ENCODE measurements around the gene TFR2. TPM values are rescaled to one million over a fixed set of nuclear protein-coding genes. Genes with fewer than 3 reads are reported as not detected.
"Not testable (repeated sequence)": the region's sequence is repeated elsewhere in the genome, so short reads cannot be mapped to it uniquely, and the experiment has no call there.

The TFR2 gene
- total and polyA plus RNA-seq, 9 donors, result 0.22 to 2.2 (median 0.81) TPM

DNA sequence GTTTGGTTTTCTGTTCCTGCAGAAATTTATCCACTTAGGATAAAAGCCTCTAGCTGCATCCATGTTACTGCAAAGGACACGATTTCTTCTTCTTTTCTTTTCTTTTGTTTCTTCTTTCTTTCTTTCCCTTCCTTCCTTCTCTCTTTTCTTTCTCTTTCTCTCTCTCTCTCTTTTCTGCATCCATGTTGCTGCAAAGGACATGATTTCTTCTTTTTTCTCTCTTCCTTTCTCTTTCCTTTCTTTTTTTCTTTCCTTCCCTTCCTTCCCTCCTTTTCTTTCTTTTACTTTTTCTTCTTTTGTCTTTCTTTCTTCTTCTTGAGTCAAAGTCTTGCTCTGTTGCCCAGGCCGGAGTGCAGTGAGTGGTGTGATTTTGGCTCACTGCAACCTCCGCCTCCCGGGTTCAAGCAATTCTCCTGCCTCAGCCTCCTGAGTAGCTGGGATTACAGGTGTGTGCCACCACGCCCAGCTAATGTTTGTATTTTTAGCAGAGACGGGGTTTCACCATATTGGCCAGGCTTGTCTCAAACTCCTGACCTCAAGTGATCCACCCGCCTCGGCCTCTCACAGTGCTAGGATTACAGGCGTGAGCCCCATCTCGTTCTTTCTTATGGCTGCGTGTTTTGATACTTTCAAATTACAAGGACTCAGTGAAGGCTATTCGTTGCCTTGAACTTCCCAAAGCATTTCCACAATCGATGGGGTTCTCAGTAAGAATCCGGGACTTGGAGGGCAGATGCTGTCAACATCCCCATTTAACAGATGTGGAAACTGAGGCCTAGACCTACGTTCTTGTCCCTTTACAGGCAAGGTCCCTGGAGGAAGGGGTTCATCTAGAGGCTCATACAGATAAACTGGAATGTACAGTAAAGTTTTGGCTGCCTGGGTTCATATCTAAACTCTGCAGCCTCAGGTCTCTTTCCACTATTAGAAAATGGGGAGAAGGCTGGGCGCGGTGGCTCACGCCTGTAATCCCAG, 30.3 kb upstream of the TFR2 start:
- H3K4me1 ChIP-seq (ENCODE audit: control insufficient read depth, insufficient read depth, low read length), result peaks cover 17% of the 10 kb centered on the region
- H3K4me3 ChIP-seq (ENCODE audit: low read length), result no peak overlapping the region
- no peak overlapping the region for H3K27ac ChIP-seq (ENCODE audit: low read length)
- peaks cover 4% of the 10 kb centered on the region for H3K36me3 ChIP-seq (ENCODE audit: control insufficient read depth, insufficient read depth, low read length)
- 89% methylated on average over 11 of the region's 18 CpGs for WGBS (ENCODE audit: insufficient coverage)
- DNase-seq, result no peak
- H3K9me3 ChIP-seq (replicated peaks; ENCODE audit: control insufficient read depth, low read depth, low read length), result no peaks in the 10 kb centered on the region
- peaks cover 3% of the 10 kb centered on the region for H3K27me3 ChIP-seq (ENCODE audit: control insufficient read depth, insufficient read depth, low read length)

DNA sequence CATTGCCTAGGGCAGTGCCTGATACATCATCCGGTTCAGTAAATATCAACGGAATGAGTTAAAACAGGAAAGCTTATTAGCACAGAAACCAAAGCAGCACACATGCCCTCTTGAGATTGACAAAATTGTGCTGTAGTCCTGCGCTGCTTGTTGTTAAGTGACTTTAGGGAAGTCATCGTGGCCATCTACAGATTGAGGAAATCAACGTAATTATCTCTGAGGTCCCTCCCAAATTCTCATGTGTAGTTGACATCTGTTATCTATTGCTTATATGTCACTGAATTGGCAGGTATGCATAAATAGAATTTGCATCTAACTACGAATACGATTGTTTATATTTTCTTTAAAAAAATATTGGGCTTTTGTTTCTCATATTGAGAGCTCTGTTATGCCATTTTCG, 28.7 kb upstream of the TFR2 start:
- Histone ChIP-seq H3K4me3 (ENCODE audit: low read length) (no peak overlapping the region), H3K27ac (ENCODE audit: low read length) (no peak overlapping the region), H3K27me3 (ENCODE audit: control insufficient read depth, insufficient read depth, low read length) (peaks cover 7% of the 10 kb centered on the region), H3K4me1 (ENCODE audit: control insufficient read depth, insufficient read depth, low read length) (peaks cover 6% of the 10 kb centered on the region), H3K9me3 (replicated peaks; ENCODE audit: control insufficient read depth, low read depth, low read length) (no peaks in the 10 kb centered on the region), H3K36me3 (ENCODE audit: control insufficient read depth, insufficient read depth, low read length) (no peaks in the 10 kb centered on the region)
- DNase-seq, result no peak
- no CpG with 5 or more reads among the region's 8 CpGs for WGBS (ENCODE audit: insufficient coverage)

DNA sequence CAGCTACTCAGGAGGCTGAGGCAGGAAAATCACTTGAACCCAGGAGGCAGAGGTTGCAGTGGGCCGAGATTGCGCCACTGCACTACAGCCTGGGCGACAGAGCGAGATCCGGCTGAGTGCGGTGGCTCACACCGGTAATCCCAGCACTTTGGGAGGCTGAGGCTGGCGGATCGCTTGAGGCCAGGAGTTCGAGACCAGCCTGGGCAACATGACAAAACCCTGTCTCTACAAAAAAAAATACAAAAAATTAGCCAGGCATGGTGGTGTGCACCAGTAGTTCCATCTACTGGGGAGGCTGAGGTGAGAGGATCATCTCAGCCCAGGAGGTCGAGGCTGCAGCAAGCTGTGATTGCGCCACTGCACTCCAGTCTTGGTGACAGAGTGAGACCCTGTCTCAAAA, 27.8 kb upstream of the TFR2 start:
- H3K27me3 ChIP-seq (ENCODE audit: control insufficient read depth, insufficient read depth, low read length); H3K4me1 ChIP-seq (ENCODE audit: control insufficient read depth, insufficient read depth, low read length); H3K36me3 ChIP-seq (ENCODE audit: control insufficient read depth, insufficient read depth, low read length); DNase-seq; H3K4me3 ChIP-seq (ENCODE audit: low read length); H3K27ac ChIP-seq (ENCODE audit: low read length); H3K9me3 ChIP-seq (replicated peaks; ENCODE audit: control insufficient read depth, low read depth, low read length): not testable (repeated sequence)
- WGBS (ENCODE audit: insufficient coverage), result 97% methylated on average over 7 of the region's 12 CpGs

DNA sequence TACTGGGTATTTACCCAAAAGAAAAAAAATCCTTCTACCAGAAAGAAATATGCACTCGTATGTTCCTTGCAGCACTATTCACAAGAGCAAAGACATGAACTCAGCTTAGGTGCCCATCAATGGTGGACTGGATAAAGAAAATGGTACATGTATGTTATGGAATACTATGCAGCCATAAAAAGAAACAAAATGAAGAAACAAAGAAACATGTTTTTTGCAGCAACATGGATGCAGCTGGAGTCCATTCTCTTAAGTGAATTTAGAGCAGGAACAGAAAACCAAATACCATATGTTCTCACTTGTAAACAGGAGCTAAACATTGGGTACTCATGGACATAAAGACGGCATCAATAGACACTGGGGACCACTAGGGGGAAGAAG, 26.7 kb upstream of the TFR2 start:
- H3K4me3 ChIP-seq (ENCODE audit: low read length), result no peak overlapping the region
- WGBS (ENCODE audit: insufficient coverage), result no CpG with 5 or more reads among the region's 2 CpGs
- peaks cover 7% of the 10 kb centered on the region for H3K27me3 ChIP-seq (ENCODE audit: control insufficient read depth, insufficient read depth, low read length)
- DNase-seq, result no peak
- H3K4me1 ChIP-seq (ENCODE audit: control insufficient read depth, insufficient read depth, low read length), result peaks cover 2% of the 10 kb centered on the region
- H3K36me3 ChIP-seq (ENCODE audit: control insufficient read depth, insufficient read depth, low read length), result no peaks in the 10 kb centered on the region
- no peak overlapping the region for H3K27ac ChIP-seq (ENCODE audit: low read length)
- no peaks in the 10 kb centered on the region for H3K9me3 ChIP-seq (replicated peaks; ENCODE audit: control insufficient read depth, low read depth, low read length)

DNA sequence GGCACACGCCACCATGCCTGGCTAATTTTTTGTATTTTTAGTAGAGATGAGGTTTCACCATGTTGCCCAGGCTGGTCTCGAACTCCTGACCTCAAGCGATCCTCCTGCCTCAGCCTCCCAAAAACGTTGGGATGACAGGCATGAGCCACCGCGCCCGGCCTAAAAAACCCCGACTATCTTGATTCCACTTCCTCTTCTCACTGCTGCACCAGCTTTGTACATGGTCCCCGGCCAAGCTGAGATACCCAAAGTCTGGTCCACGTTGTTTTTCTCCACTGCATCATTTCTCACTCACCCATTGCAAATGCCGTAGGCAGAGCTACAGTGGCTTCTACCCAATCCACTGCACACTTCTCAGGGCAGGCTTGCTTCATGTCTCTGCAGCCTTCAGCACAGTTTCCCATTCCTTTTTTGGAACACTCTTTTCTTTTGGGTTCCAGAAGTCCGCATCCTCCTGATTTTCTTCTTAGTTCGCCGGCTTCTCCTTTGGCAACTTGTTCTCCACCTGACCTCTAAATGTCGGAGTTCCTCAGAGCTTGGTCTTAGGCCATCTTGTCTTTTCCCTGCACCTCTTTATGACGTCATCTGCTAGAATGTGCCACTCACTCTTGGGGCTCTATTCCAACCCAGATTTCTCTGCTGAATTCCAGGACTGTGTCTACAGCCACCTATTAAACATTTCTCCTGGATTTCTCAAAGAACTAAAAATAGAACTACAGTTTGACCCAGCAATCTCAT, 26.1 kb upstream of the TFR2 start:
- Histone ChIP-seq H3K27me3 (ENCODE audit: control insufficient read depth, insufficient read depth, low read length) (peaks cover 7% of the 10 kb centered on the region), H3K36me3 (ENCODE audit: control insufficient read depth, insufficient read depth, low read length) (no peaks in the 10 kb centered on the region), H3K27ac (ENCODE audit: low read length) (no peak overlapping the region), H3K9me3 (replicated peaks; ENCODE audit: control insufficient read depth, low read depth, low read length) (no peaks in the 10 kb centered on the region), H3K4me3 (ENCODE audit: low read length) (no peak overlapping the region), H3K4me1 (ENCODE audit: control insufficient read depth, insufficient read depth, low read length) (no peaks in the 10 kb centered on the region)
- WGBS (ENCODE audit: insufficient coverage), result 74% methylated on average over 15 of the region's 16 CpGs
- no peak for DNase-seq

DNA sequence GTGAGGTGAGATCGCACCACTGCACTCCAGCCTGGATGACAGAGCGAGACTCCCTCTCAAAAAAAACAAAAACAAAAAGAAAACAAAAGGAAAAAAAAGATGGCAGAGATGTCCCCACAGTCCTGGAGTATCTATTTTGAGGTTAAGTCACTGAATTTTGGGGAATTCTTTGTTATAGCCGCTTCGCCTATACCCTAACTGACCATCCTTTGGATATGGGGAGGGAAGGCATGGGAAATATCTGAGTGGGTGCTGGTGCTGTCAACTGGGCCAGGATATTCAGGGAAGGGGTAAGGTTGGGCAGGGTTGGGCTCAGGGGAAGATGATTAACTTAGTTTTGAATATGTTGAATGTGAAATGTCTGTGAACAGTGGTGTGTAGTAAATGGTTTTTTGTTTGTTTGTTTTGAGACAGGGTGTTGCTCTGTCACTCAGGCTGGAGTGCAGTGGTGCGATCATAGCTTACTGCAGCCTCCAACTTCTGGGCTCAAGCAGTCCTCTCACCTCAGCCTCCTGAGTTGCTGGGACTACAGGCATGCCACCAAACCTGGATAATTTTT, 23.9 kb upstream of the TFR2 start:
- H3K4me3 ChIP-seq (ENCODE audit: low read length), result no peak overlapping the region
- 88% methylated on average over 2 of the region's 5 CpGs for WGBS (ENCODE audit: insufficient coverage)
- H3K36me3 ChIP-seq (ENCODE audit: control insufficient read depth, insufficient read depth, low read length), result no peaks in the 10 kb centered on the region
- H3K4me1 ChIP-seq (ENCODE audit: control insufficient read depth, insufficient read depth, low read length), result no peaks in the 10 kb centered on the region
- H3K9me3 ChIP-seq (replicated peaks; ENCODE audit: control insufficient read depth, low read depth, low read length), result no peaks in the 10 kb centered on the region
- H3K27me3 ChIP-seq (ENCODE audit: control insufficient read depth, insufficient read depth, low read length), result peaks cover 9% of the 10 kb centered on the region
- DNase-seq, result no peak
- H3K27ac ChIP-seq (ENCODE audit: low read length), result no peak overlapping the region

DNA sequence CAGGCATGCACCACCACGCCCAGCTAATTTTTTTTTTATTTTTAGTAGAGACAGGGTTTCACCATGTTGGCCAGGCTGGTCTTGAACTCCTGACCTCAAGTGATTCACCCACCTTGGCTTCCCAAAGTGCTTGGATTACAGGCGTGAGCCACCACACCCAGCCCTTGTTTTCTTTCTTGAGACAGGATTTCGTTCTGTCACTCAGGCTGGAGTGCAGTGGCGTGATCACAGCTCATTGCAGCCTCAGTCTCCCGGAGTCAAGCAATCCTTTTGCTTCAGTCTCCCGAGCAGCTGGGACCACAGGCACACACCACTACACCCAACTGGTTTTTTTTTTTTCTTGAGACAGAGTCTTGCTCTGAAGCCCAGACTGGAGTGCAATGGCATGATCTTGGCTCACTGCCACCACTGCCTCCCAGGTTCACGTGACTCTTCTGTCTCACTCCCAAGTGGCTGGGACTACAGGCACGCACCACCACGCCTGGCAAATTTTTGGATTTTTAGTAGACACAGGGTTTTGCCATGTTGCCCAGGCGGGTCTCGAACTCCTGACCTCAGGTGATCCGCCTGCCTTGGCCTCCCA, 20.9 kb upstream of the TFR2 start:
- peaks cover 18% of the 10 kb centered on the region for H3K27me3 ChIP-seq (ENCODE audit: control insufficient read depth, insufficient read depth, low read length)
- not testable (repeated sequence) for H3K9me3 ChIP-seq (replicated peaks; ENCODE audit: control insufficient read depth, low read depth, low read length); H3K4me3 ChIP-seq (ENCODE audit: low read length); H3K36me3 ChIP-seq (ENCODE audit: control insufficient read depth, insufficient read depth, low read length); DNase-seq; H3K27ac ChIP-seq (ENCODE audit: low read length); H3K4me1 ChIP-seq (ENCODE audit: control insufficient read depth, insufficient read depth, low read length)
- 82% methylated on average over 11 of the region's 12 CpGs for WGBS (ENCODE audit: insufficient coverage)

DNA sequence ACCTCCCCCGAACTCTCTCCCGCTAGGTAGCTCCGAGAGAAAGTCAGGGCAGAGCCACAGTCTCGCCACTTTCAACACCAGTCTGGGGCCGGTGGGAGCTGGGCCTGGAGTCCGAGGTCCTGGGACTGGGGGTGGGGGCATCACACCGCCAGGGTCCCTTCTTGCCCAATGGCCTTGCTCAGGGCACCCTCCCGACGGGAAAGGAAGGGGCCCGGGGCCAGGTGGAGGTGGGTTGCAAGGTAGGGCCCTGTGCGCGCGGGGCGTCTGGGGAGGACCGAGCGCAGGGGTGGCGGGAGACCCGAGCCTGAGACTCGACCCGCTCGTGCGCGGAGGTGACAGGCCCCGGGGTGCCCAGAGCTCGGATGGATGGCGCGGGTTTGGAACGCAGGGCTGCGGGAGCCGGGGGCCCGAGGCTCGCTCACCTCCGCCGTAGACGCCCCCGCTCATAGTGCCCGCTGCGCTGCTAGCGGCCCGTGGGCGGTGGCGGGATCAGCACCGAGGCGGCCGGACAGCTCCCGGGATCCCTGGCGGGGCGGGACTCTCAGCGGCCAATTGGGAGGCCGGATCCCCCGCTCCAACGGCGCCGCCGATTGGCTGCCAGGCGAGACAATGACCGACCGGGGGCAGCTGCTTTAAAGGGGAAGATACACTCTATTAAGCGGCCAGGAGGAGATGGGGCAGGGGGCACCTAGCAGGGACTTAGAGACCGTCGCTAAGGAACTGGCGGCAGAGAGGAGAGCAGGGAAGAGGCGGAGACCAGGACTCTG, 14.7 kb upstream of the TFR2 start, which contains the start of gene ACTL6B:
Gene ACTL6B (minus strand): TSS at position 541 of the 767 bp plus-strand sequence. CDS start 94 bp downstream, at position 447.
- DNase-seq, result peak; percentile 74

DNA sequence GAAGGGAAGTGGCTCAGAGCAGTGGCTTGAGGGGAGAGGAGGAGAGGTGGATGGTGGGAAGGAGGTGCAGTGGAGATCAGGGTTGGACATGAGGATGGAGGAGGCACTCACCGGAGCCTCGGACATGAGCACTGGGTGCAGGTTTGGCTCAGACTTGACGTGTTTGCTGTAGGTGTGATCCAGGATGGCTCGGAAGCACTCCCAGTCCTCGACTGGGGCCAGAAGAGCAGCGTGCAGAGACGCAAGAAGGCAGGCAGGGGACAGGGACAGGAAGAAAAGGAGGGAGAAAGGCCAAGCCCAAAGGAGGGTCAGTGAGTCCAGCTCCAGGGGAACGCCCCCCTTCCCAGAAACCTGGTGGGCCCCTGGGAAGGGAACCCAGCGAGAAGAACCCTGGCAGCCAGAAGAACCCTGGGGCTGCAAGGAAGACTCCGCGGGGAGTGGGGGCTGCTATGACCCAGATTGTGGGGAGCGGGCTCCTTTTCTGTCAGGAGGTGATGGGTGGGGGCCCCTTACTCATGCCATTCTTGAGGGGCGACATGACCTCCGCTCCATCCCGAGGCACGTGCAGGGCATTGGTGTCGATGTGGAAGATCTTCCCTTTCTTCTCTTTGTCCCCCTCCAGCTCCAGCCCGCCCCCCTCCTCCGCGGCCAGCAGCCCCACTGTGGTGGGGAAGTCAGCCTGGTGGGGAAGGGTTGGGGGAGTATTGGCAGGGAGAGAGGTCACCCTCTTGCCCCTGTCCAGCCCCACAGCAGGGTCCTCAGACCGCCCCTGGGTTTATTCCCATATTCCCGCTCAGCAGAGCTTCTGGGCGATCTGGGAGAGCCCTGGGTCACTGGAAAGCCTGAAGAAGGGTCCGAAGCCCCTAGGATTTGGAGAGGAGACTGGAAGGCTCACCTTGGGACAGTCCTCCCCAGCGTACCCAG, 13.8 kb upstream of the TFR2 start:
- 39% methylated on average over 10 of the region's 25 CpGs for WGBS (ENCODE audit: insufficient coverage)
- Histone ChIP-seq H3K27me3 (ENCODE audit: control insufficient read depth, insufficient read depth, low read length) (peaks cover 42% of the 10 kb centered on the region), H3K4me1 (ENCODE audit: control insufficient read depth, insufficient read depth, low read length) (no peaks in the 10 kb centered on the region), H3K36me3 (ENCODE audit: control insufficient read depth, insufficient read depth, low read length) (no peaks in the 10 kb centered on the region), H3K27ac (ENCODE audit: low read length) (no peak overlapping the region), H3K4me3 (ENCODE audit: low read length) (no peak overlapping the region), H3K9me3 (replicated peaks; ENCODE audit: control insufficient read depth, low read depth, low read length) (no peaks in the 10 kb centered on the region)
- DNase-seq, result no peak

More for the DNA sequence above, 14.7 kb upstream of the TFR2 start, which contains the start of gene ACTL6B:
- Histone ChIP-seq H3K4me3 (ENCODE audit: low read length) (no peak within 1 kb of the TSS), H3K4me1 (ENCODE audit: control insufficient read depth, insufficient read depth, low read length) (no peaks in the 10 kb centered on the region), H3K9me3 (replicated peaks; ENCODE audit: control insufficient read depth, low read depth, low read length) (no peaks in the 10 kb centered on the region), H3K27ac (ENCODE audit: low read length) (no peak within 1 kb of the TSS), H3K27me3 (ENCODE audit: control insufficient read depth, insufficient read depth, low read length) (peaks cover 44% of the 10 kb centered on the region), H3K36me3 (ENCODE audit: control insufficient read depth, insufficient read depth, low read length) (no peaks in the 10 kb centered on the region)
- WGBS (ENCODE audit: insufficient coverage), result 5% methylated on average over 61 of the region's 63 CpGs

Data from muscle of leg (tissue), 11 donors.